Measurements from ENCODE around the gene SEPTIN10.

DNA sequence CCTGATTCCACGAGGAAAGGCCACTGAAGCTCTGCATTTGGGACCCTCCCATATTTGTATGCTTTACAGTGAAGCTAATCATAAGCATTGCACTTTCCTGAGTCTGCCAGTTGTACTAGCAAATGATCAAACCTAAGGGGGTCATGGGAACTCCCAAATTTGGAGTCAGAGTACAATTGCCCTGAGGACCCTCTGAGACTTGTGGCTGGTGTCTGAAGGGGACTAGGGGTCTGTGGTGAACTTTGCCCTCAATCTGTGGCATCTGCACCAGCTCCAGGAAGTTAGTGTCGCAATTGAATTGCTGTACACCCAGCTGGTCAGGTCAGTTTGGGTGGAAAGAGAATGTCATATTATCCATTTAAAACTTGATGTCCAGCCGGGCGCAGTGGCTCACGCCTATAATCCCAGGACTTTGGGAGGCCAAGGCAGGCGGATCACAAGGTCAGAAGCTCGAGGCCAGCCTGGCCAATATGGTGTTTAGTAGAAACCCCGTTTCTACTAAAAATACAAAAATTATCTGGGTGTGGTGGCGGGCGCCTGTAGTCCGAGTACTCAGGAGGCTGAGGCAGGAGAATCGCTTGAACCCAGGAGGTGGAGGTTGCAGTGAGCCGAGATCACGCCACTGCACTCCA, 18.5 kb upstream of the SEPTIN10 start:
- TF ChIP-seq, protein P1, sequence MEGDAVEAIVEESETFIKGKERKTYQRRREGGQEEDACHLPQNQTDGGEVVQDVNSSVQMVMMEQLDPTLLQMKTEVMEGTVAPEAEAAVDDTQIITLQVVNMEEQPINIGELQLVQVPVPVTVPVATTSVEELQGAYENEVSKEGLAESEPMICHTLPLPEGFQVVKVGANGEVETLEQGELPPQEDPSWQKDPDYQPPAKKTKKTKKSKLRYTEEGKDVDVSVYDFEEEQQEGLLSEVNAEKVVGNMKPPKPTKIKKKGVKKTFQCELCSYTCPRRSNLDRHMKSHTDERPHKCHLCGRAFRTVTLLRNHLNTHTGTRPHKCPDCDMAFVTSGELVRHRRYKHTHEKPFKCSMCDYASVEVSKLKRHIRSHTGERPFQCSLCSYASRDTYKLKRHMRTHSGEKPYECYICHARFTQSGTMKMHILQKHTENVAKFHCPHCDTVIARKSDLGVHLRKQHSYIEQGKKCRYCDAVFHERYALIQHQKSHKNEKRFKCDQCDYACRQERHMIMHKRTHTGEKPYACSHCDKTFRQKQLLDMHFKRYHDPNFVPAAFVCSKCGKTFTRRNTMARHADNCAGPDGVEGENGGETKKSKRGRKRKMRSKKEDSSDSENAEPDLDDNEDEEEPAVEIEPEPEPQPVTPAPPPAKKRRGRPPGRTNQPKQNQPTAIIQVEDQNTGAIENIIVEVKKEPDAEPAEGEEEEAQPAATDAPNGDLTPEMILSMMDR (IDR thresholded peaks at IDR 0.05): no peak
- no peak for TF ChIP-seq SIN3A (IDR thresholded peaks at IDR 0.05; ENCODE audit: borderline replicate concordance, insufficient read depth, low read depth, low read length)
- no peak for TF ChIP-seq POLR2AphosphoS5 (IDR thresholded peaks at IDR 0.05; ENCODE audit: low read depth, low read length)
- TF ChIP-seq, protein P2, sequence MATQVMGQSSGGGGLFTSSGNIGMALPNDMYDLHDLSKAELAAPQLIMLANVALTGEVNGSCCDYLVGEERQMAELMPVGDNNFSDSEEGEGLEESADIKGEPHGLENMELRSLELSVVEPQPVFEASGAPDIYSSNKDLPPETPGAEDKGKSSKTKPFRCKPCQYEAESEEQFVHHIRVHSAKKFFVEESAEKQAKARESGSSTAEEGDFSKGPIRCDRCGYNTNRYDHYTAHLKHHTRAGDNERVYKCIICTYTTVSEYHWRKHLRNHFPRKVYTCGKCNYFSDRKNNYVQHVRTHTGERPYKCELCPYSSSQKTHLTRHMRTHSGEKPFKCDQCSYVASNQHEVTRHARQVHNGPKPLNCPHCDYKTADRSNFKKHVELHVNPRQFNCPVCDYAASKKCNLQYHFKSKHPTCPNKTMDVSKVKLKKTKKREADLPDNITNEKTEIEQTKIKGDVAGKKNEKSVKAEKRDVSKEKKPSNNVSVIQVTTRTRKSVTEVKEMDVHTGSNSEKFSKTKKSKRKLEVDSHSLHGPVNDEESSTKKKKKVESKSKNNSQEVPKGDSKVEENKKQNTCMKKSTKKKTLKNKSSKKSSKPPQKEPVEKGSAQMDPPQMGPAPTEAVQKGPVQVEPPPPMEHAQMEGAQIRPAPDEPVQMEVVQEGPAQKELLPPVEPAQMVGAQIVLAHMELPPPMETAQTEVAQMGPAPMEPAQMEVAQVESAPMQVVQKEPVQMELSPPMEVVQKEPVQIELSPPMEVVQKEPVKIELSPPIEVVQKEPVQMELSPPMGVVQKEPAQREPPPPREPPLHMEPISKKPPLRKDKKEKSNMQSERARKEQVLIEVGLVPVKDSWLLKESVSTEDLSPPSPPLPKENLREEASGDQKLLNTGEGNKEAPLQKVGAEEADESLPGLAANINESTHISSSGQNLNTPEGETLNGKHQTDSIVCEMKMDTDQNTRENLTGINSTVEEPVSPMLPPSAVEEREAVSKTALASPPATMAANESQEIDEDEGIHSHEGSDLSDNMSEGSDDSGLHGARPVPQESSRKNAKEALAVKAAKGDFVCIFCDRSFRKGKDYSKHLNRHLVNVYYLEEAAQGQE (IDR thresholded peaks at IDR 0.05; ENCODE audit: insufficient read depth in 1 of 2, low read depth in 2 of 2, low read length in 1 of 2): no peak
- TF ChIP-seq TCF7L2 (IDR thresholded peaks at IDR 0.05; ENCODE audit: low read depth, low read length): no peak
